Measurements from ENCODE around the gene EPHB4. TPM values are rescaled to one million over a fixed set of nuclear protein-coding genes. Genes with fewer than 3 reads are reported as not detected.

The EPHB4 gene
- total and polyA plus RNA-seq, 2 of the 8 experiments (the other 6 are each of a cell fraction or from before 2014, with no cell fraction given) = 85.0 to 113 TPM

- no peak overlapping the region for H2BK20ac ChIP-seq (ENCODE audit: low read length)
- H2BK12ac ChIP-seq (ENCODE audit: low read depth, low read length) = peak overlapping the region; percentile 90; the same call in 1 of the 2 replicates
- no peak overlapping the region for H2BK120ac ChIP-seq (replicated peaks; ENCODE audit: low read depth, low read length)
- H4K5ac ChIP-seq (ENCODE audit: insufficient read length, low read depth, low read length) = no peak overlapping the region
- no peak overlapping the region for H2BK15ac ChIP-seq (ENCODE audit: low read length)
- no peaks in the 10 kb centered on the region for H3K27me3 ChIP-seq (replicated peaks in 1 of 4; ENCODE audit: control insufficient read depth in 3 of 4, extremely low read depth in 1 of 4, insufficient read depth in 3 of 4, low read length in 3 of 4)
- H3K23me2 ChIP-seq (ENCODE audit: low read depth, low read length) = no peaks in the 10 kb centered on the region
- peak in 1 of 2 experiments; percentile 83 for DNase-seq (ENCODE audit: low read depth in 1 of 2, low spot score in 2 of 2)
- no peak overlapping the region for H3K27ac ChIP-seq (ENCODE audit: low read depth, low read length)
- WGBS, 2 experiments (ENCODE audit: extremely low coverage in 1 of 2, insufficient coverage in 1 of 2, insufficient read length in 1 of 2, insufficient replicate concordance in 2 of 2, low coverage in 1 of 2, low lambda C conversion rate in 2 of 2, missing lambda C conversion rate in 1 of 2) = 28% methylated on average over 13 of the region's 14 CpGs; no CpG with 5 or more reads in 1 of the 2 experiments
- H3K4me1 ChIP-seq (replicated peaks in 1 of 4; ENCODE audit: control insufficient read depth in 3 of 4, insufficient read depth in 4 of 4, low read length in 3 of 4) = peaks cover 0 to 10% (median 6%) of the 10 kb centered on the region in 4 experiments; a peak in 4 of 7 replicates
- POLR2A ChIA-PET (ENCODE audit: partially characterized antibody) = interaction anchor here (0.6 to 10.3 kb wide), 19 partner anchors 10 to 116 kb away, joined by 3 to 124 read pairs (median 5); partner anchors contain the start of genes EPHB4, POP7, SLC12A9 and TRIP6
- H3K9me3 ChIP-seq (ENCODE audit: insufficient read depth in 2 of 2, low read depth in 1 of 2, low read length in 1 of 2) = no peaks in the 10 kb centered on the region
- H3K18ac ChIP-seq (ENCODE audit: extremely low read depth, low read length) = no peak overlapping the region; the same call in 1 of the 2 replicates
- no peak overlapping the region for H3K56ac ChIP-seq (replicated peaks; ENCODE audit: insufficient read length, low read depth, low read length)
- H4K91ac ChIP-seq (replicated peaks; ENCODE audit: insufficient read length, low read length) = no peak overlapping the region
- no peak overlapping the region for H4K8ac ChIP-seq (ENCODE audit: extremely low read depth, insufficient read depth, low read length)
- CTCF ChIA-PET (ENCODE audit: partially characterized antibody) = interaction anchor here (0.6 to 13.2 kb wide), 40 partner anchors 8 to 391 kb away, joined by 3 to 215 read pairs (median 6); partner anchors contain the start of genes EPHB4, EPO, POP7 and SLC12A9
- no peak overlapping the region for H3K23ac ChIP-seq (ENCODE audit: insufficient read length)
- H3K4ac ChIP-seq (replicated peaks; ENCODE audit: insufficient read length, low read depth, low read length) = no peak overlapping the region
- no peak overlapping the region for H3K9ac ChIP-seq (replicated peaks in 1 of 4; ENCODE audit: extremely low read depth in 1 of 4, low read depth in 3 of 4, low read length in 3 of 4)
- no peak overlapping the region for H2BK5ac ChIP-seq (ENCODE audit: low read depth, low read length)
- no peak overlapping the region for H2AFZ ChIP-seq (ENCODE audit: low read length)
- H3K36me3 ChIP-seq (ENCODE audit: control insufficient read depth in 2 of 4, insufficient read depth in 4 of 4, low read length in 3 of 4) = peaks cover 0 to 17% (median 4%) of the 10 kb centered on the region in 4 experiments; a peak in 5 of 8 replicates
- H3K79me1 ChIP-seq (ENCODE audit: low read depth, low read length) = no peaks in the 10 kb centered on the region
- no peak overlapping the region for H3K14ac ChIP-seq (ENCODE audit: insufficient read length)
- H3K4me2 ChIP-seq (ENCODE audit: insufficient read depth in 1 of 2, low read depth in 2 of 2, low read length in 2 of 2) = no peak overlapping the region
- no peak overlapping the region for H3K4me3 ChIP-seq (ENCODE audit: extremely low read depth in 1 of 4, insufficient read depth in 2 of 4, low read depth in 3 of 4, low read length in 4 of 4)
- H4K20me1 ChIP-seq (replicated peaks in 1 of 2; ENCODE audit: control insufficient read depth in 1 of 2, insufficient read depth in 2 of 2, low read length in 2 of 2) = peaks cover 0 to 1% of the 10 kb centered on the region in 2 experiments
- no peak overlapping the region for H2AK5ac ChIP-seq (ENCODE audit: low read depth, low read length)
- FAIRE-seq = no peak
- no peaks in the 10 kb centered on the region for H3K79me2 ChIP-seq (ENCODE audit: control insufficient read depth in 1 of 2, insufficient read depth in 2 of 2, low read length in 2 of 2)
- no peak for TF ChIP-seq MAFK (IDR thresholded peaks at IDR 0.05; ENCODE audit: low read depth, low read length)
- peak; percentile 46; the same call in 1 of the 2 replicates for TF ChIP-seq CREB1 (IDR thresholded peaks at IDR 0.05)
- peak; percentile 77 to 84 (median 83) for TF ChIP-seq CTCF (IDR thresholded peaks at IDR 0.05; ENCODE audit: control extremely low read depth in 1 of 3, insufficient read depth in 1 of 3, low read depth in 1 of 3, low read length in 3 of 3)
- TF ChIP-seq EZH2 (IDR thresholded peaks at IDR 0.05; ENCODE audit: low read depth, low read length, severe bottlenecking) = no peak
- TF ChIP-seq YY1 (IDR thresholded peaks at IDR 0.05; ENCODE audit: low read depth, low read length) = no peak
- no peak for TF ChIP-seq TBP (IDR thresholded peaks at IDR 0.05; ENCODE audit: low read depth, low read length)
- no peak for TF ChIP-seq SIN3A (conservative IDR thresholded peaks at IDR 0.05 in 1 of 2, IDR thresholded peaks at IDR 0.05 in 1 of 2; ENCODE audit: low read depth in 1 of 2, low read length in 2 of 2)
- TF ChIP-seq HDAC6 (IDR thresholded peaks at IDR 0.05; ENCODE audit: low read depth, low read length) = no peak
- TF ChIP-seq SIRT6 (IDR thresholded peaks at IDR 0.05; ENCODE audit: low read length) = no peak
Measured at GRCh38 chr7:100799037-100799896, 28.1 kb downstream of the EPHB4 start.

Measured in H1 (cell line).